B cell (primary cell): ENCODE data around the gene GULP1. TPM values are rescaled to one million over a fixed set of nuclear protein-coding genes. Genes with fewer than 3 reads are reported as not detected.

Experiments
- ATAC-seq: fragments of 200-7000 bp; cut with Tn5 transposase; one replicate; pipeline ENCODE4 v1.10.0; 2021; ENCODE audit warnings: low read depth, mild to moderate bottlenecking, moderate number of reproducible peaks, moderate library complexity
- CTCF ChIA-PET: fragments of 350-600 bp; sonication (Branson Sonifier 250); formaldehyde crosslinking; loops from one replicate; lab custom pipeline; 2021; ENCODE audit warnings: antibody characterized with exemption, inconsistent platforms; lab: Charles Lee
- POLR2A ChIA-PET: fragments of 350-600 bp; sonication (Branson Sonifier 250); formaldehyde crosslinking; loops from one replicate; lab custom pipeline; 2021; ENCODE audit warnings: antibody characterized with exemption; lab: Charles Lee
- DNase-seq: peaks from one replicate; pipeline ENCODE4 v3.0.0; 2013
- H2AFZ ChIP-seq: 2 replicates; pipeline ENCODE4 v1.6.1; 2012; ENCODE audit warnings: mild to moderate bottlenecking, low read depth, low read length; ENCODE audit not compliant: insufficient read depth, poor library complexity, severe bottlenecking
- H3K27ac ChIP-seq, 2 donors: 1 replicate in 1 of 2; 2 replicates in 1 of 2; pipeline ENCODE4 v1.5.1; 2012 to 2013; ENCODE audit warnings: low read length in 2 of 2, mild to moderate bottlenecking in 2 of 2, moderate library complexity in 1 of 2
- H3K27me3 ChIP-seq, 4 experiments: fragments of 200-600 bp in 1 of 4; sonication (generic) in 1 of 4; replicated peaks in 1 of 4; 1 replicate in 2 of 4; 2 replicates in 2 of 4; pipeline versions ENCODE4 v1.6.1 to v1.7.0; 2013 to 2016; ENCODE audit warnings: low read length in 3 of 4, mild to moderate bottlenecking in 2 of 4, mixed read lengths in 1 of 4, moderate library complexity in 1 of 4; ENCODE audit not compliant: insufficient read depth in 4 of 4, control insufficient read depth in 3 of 4; ENCODE audit errors: control extremely low read depth in 1 of 4
- H3K36me3 ChIP-seq, 2 experiments: replicated peaks in 1 of 2; 1 replicate in 1 of 2; 2 replicates in 1 of 2; pipeline versions ENCODE4 v1.6.1 to v1.7.1; 2013; ENCODE audit warnings: low read length in 1 of 2; ENCODE audit not compliant: insufficient read depth in 2 of 2, control insufficient read depth in 1 of 2; ENCODE audit errors: control extremely low read depth in 1 of 2, extremely low read depth in 1 of 2
- H3K4me1 ChIP-seq, 2 donors: fragments of 200-600 bp in 1 of 2; sonication (generic) in 1 of 2; 1 replicate in 1 of 2; 2 replicates in 1 of 2; pipeline versions ENCODE4 v1.5.1 to v1.6.1; 2013 to 2017; ENCODE audit warnings: low read length in 2 of 2; ENCODE audit not compliant: control insufficient read depth in 2 of 2, insufficient read depth in 2 of 2
- H3K4me2 ChIP-seq: replicated peaks from 2 replicates; pipeline ENCODE3; 2012; ENCODE audit warnings: mild to moderate bottlenecking, low read depth, low read length; ENCODE audit not compliant: poor library complexity, severe bottlenecking
- H3K4me3 ChIP-seq, 5 experiments: fragments of 200-600 bp in 1 of 5; sonication (generic) in 1 of 5; 1 replicate in 3 of 5; 2 replicates in 2 of 5; pipeline versions ENCODE4 v1.5.1 to v1.7.0; 2011 to 2016; ENCODE audit warnings: low read length in 4 of 5, mild to moderate bottlenecking in 4 of 5, low read depth in 2 of 5, control low read depth in 1 of 5, moderate library complexity in 1 of 5; ENCODE audit not compliant: insufficient read depth in 1 of 5; ENCODE audit errors: control extremely low read depth in 1 of 5, extremely low read depth in 1 of 5
- H3K79me2 ChIP-seq: fragments of 200-600 bp; sonication (generic); one replicate; pipeline ENCODE4 v1.6.0; 2016; ENCODE audit warnings: low read length; ENCODE audit not compliant: control insufficient read depth, insufficient read depth
- H3K9ac ChIP-seq: fragments of 200-600 bp; sonication (generic); 2 replicates; pipeline ENCODE4 v1.6.1; 2017; ENCODE audit warnings: mild to moderate bottlenecking, low read length, moderate library complexity
- H3K9me3 ChIP-seq, 3 donors: one replicate each; pipeline versions ENCODE4 v1.6.1 to v1.7.1; 2013; ENCODE audit warnings: low read length in 2 of 3; ENCODE audit not compliant: control insufficient read depth in 2 of 3, insufficient read depth in 1 of 3; ENCODE audit errors: control extremely low read depth in 1 of 3
- H4K20me1 ChIP-seq: 2 replicates; pipeline ENCODE4 v1.6.0; 2012; ENCODE audit warnings: mild to moderate bottlenecking, low read length; ENCODE audit not compliant: insufficient read depth, control insufficient read depth, poor library complexity, severe bottlenecking
- H3K27ac Mint-ChIP-seq: one replicate; pipeline ENCODE4 v1.8.0; 2021; ENCODE audit warnings: mixed read lengths
- H3K27me3 Mint-ChIP-seq: one replicate; pipeline ENCODE4 v1.8.0; 2021; ENCODE audit warnings: mixed read lengths
- H3K4me1 Mint-ChIP-seq: one replicate; pipeline ENCODE4 v1.8.0; 2021; ENCODE audit warnings: mixed read lengths
- H3K4me3 Mint-ChIP-seq: one replicate; pipeline ENCODE4 v1.8.0; 2021; ENCODE audit warnings: mixed read lengths
- H3K9me3 Mint-ChIP-seq: one replicate; pipeline ENCODE4 v1.8.0; 2022; ENCODE audit warnings: mixed read lengths; ENCODE audit not compliant: insufficient read depth
- EZH2 ChIP-seq: IDR thresholded peaks from 2 replicates; pipeline ENCODE4 v1.6.1; 2012; ENCODE audit warnings: borderline replicate concordance, low read depth, mild to moderate bottlenecking, moderate library complexity, low read length; ENCODE audit not compliant: insufficient read depth, poor library complexity, severe bottlenecking
- WGBS: methylation state at CpG from one replicate; pipeline ENCODE4 v1.1.5; 2013; ENCODE audit warnings: missing lambda C conversion rate; ENCODE audit not compliant: insufficient coverage; 5-methylcytosine and 5-hydroxymethylcytosine counted together
- intact Hi-C: fragments of 100-400 bp; cut with micrococcal nuclease; formaldehyde crosslinking; loops from one replicate; pipeline ENCODE4 v1.10.0; 2022
- polyA plus RNA-seq: library from polyadenylated mRNA; depleted of rRNA; stranded (reverse); fragments of >200 nt; gene quantifications from 2 replicates; pipeline ENCODE4 v1.2.3, GENCODE V29; 2012
- total RNA-seq, 2 donors: library from RNA; stranded (reverse); fragments of 120-200 nt in 1 of 2; gene quantifications; 1 replicate in 1 of 2; 2 replicates in 1 of 2; pipeline versions ENCODE4 v1.2.3 to v1.2.4, GENCODE V29; 2013 to 2022
- TF ChIP-seq, protein P1 (sequence below): fragments of 200-600 bp; IDR thresholded peaks from one replicate; pipeline ENCODE4 v1.8.0; 2022; ENCODE audit warnings: antibody characterized with exemption, mild to moderate bottlenecking

The GULP1 gene
- total and polyA plus RNA-seq, 2 donors (not counting 1 experiment from before 2014, with no cell fraction given) = not detected

DNA sequence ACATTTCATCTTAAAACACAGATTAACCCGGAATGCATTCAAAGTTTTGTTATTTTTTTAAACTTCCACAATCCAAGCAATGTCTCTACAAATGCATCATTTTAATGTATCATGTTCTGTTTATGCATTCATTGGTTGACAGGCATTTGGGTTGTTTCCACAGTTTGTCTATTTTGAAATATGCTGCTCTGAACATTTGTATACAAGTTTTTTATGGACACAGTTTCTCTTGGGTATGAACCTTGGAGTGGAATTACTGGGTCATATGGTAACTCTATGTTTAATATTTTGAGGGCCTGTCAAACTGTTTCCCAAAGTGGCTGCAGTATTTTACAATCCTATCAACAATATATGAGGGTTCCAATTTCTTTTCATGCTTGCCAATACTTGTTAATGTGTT lies 57.3 kb downstream of the GULP1 start:
- H3K27ac Mint-ChIP-seq = no peak overlapping the region
- no peaks in the 10 kb centered on the region for H3K4me1 ChIP-seq
- no peak overlapping the region for H3K9ac ChIP-seq
- H3K9me3 Mint-ChIP-seq = no peaks in the 10 kb centered on the region
- H3K4me1 Mint-ChIP-seq = no peaks in the 10 kb centered on the region
- no peak for DNase-seq
- ATAC-seq = no peak
- H3K27me3 Mint-ChIP-seq = no peaks in the 10 kb centered on the region
- H3K27ac ChIP-seq = no peak overlapping the region
- no peaks in the 10 kb centered on the region for H3K9me3 ChIP-seq
- intact Hi-C loops = no loop called here
- H3K4me3 Mint-ChIP-seq = no peak overlapping the region
- no peak overlapping the region for H3K4me2 ChIP-seq
- H4K20me1 ChIP-seq = no peaks in the 10 kb centered on the region
- no peak overlapping the region for H2AFZ ChIP-seq
- no peaks in the 10 kb centered on the region for H3K36me3 ChIP-seq
- WGBS = no CpG with 5 or more reads among the region's 1 CpG
- ChIA-PET CTCF (no interaction called here), POLR2A (no interaction called here)
- no peak overlapping the region for H3K4me3 ChIP-seq
- TF ChIP-seq, protein P1, sequence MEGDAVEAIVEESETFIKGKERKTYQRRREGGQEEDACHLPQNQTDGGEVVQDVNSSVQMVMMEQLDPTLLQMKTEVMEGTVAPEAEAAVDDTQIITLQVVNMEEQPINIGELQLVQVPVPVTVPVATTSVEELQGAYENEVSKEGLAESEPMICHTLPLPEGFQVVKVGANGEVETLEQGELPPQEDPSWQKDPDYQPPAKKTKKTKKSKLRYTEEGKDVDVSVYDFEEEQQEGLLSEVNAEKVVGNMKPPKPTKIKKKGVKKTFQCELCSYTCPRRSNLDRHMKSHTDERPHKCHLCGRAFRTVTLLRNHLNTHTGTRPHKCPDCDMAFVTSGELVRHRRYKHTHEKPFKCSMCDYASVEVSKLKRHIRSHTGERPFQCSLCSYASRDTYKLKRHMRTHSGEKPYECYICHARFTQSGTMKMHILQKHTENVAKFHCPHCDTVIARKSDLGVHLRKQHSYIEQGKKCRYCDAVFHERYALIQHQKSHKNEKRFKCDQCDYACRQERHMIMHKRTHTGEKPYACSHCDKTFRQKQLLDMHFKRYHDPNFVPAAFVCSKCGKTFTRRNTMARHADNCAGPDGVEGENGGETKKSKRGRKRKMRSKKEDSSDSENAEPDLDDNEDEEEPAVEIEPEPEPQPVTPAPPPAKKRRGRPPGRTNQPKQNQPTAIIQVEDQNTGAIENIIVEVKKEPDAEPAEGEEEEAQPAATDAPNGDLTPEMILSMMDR = no peak
- TF ChIP-seq EZH2 = no peak
- H3K27me3 ChIP-seq = no peaks in the 10 kb centered on the region
- no peaks in the 10 kb centered on the region for H3K79me2 ChIP-seq

DNA sequence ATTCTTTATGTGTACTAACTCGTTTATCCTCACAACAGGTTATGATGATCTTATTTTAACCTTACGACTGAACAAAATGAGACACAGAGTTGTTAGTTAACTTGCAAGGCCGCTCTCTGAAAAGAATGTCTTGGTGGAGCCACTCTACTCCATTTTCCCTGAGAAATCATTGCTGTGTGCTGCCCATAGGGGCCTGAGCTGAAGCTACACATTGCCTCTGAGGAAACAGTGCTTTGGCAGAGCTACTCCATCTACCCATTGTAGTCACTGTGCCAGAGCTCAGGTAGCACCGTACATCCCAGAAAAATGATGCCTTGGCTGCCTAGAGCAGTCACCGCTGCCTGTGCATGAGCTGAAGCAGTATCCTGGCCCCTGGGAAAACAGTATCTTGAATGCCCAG lies 61.6 kb downstream of the GULP1 start:
- no peaks in the 10 kb centered on the region for H3K36me3 ChIP-seq
- Mint-ChIP-seq H3K4me3 (no peak overlapping the region), H3K27me3 (no peaks in the 10 kb centered on the region), H3K9me3 (no peaks in the 10 kb centered on the region), H3K27ac (no peak overlapping the region), H3K4me1 (no peaks in the 10 kb centered on the region)
- TF ChIP-seq, protein P1 = no peak
- TF ChIP-seq EZH2 = no peak
- DNase-seq (no peak), ATAC-seq (no peak)
- H3K27ac ChIP-seq = no peak overlapping the region
- no peak overlapping the region for H3K4me3 ChIP-seq
- ChIA-PET CTCF (no interaction called here), POLR2A (no interaction called here)
- H3K4me1 ChIP-seq = no peaks in the 10 kb centered on the region
- H3K9ac ChIP-seq = no peak overlapping the region
- H2AFZ ChIP-seq = no peak overlapping the region
- no peaks in the 10 kb centered on the region for H4K20me1 ChIP-seq
- H3K27me3 ChIP-seq = no peaks in the 10 kb centered on the region
- intact Hi-C loops = no loop called here
- no peak overlapping the region for H3K4me2 ChIP-seq
- WGBS = 88% methylated on average over 4 of the region's 5 CpGs
- no peaks in the 10 kb centered on the region for H3K9me3 ChIP-seq
- H3K79me2 ChIP-seq = no peaks in the 10 kb centered on the region
